Left ventricle myocardium superior (tissue), 1 donor: ENCODE measurements around the gene ALKBH1. TPM values are rescaled to one million over a fixed set of nuclear protein-coding genes. Genes with fewer than 3 reads are reported as not detected.
"Not testable (repeated sequence)": the region's sequence is repeated elsewhere in the genome, so short reads cannot be mapped to it uniquely, and the experiment has no call there.

Experiments
- ATAC-seq: fragments of 200-7000 bp; cut with Tn5 transposase; one replicate; pipeline ENCODE4 v1.9.1; 2020; ENCODE audit warnings: mild to moderate bottlenecking, moderate library complexity
- DNase-seq: peaks from one replicate; pipeline ENCODE4 v3.0.0-alpha.2; 2020
- intact Hi-C: fragments of 100-400 bp; cut with micrococcal nuclease; formaldehyde crosslinking; loops from one replicate; pipeline ENCODE4 v1.11.0; 2022
- total RNA-seq: library from RNA; stranded (reverse); fragmentation: NEBNext Ultra II Directional; extraction: Animal tissue kit (Norgen Biotek cat#: 25700); gene quantifications from one replicate; pipeline ENCODE4 v1.2.1, GENCODE V29; 2021
- donor health status: DM: no; HTN: yes; CAD: no; lungs with severe emphysema.

ALKBH1 gene
- total RNA-seq, 1 donor from 2014 or later: 12.8 TPM

DNA sequence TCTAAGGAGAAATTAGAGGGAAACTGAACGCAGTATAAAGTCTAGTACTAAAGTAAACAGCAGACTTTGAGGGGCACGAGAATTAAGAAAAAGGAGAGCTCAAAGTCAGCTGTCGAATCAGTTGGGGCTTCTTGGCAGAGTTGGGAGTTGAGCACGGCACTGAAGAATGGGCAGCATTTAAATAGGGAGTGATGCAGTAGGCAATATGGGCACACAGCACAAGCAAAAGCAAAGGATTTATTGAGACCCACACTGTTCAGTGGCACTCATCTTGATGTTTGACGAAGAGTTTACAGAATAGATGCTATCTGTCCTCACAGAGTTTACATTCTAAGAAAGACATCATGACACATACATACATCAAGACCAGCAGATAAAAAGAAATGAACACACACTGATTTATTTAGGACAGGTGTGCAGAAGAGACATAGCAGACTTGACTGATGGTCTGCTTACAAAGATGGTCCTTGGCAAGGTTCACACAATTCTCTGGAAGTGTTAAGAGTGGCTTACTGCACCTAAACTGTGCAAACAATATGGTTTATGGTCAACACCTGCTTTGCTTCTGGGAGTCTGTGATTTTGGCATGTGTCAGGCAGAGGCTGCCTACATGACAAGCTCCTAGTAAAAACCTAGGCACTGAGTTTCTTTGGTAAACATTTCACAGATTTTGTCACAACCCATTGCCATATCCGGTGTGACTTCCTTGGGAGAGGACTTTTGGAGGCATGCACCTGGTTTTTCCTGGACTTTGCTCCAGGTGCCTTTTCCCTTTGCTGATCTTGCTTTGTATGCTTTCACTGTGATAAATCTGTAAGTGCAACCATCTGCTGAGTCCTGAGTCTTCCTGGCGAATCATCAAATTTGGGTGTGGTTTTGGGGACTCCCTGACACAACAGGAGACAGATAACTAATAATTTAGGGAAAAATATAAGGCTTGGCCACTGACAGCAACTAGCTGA is 26.3 kb downstream of the ALKBH1 start:
- ATAC-seq (peak; percentile 49), DNase-seq (no peak)
- intact Hi-C loops: no loop called here

DNA sequence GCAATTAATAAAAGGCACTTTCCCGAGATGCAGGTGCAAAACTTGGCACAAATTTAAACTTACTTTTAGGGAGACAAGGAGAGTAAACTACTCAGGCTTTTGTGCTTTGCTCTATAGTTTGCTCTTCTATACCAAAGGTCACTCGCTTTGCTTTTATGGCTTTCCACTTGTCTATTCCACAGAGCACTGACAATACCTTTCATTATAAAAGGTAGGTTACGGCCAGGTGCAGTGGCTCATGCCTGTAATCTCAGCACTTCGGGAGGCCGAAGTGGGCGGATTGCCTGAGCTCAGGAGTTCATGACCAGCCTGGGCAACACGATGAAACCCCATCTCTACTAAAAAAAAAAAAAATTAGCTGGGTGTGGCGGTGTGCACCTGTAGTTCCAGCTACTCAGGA is 32.9 kb downstream of the ALKBH1 start:
- intact Hi-C loops: no loop called here
- DNase-seq (no peak), ATAC-seq (no peak)

DNA sequence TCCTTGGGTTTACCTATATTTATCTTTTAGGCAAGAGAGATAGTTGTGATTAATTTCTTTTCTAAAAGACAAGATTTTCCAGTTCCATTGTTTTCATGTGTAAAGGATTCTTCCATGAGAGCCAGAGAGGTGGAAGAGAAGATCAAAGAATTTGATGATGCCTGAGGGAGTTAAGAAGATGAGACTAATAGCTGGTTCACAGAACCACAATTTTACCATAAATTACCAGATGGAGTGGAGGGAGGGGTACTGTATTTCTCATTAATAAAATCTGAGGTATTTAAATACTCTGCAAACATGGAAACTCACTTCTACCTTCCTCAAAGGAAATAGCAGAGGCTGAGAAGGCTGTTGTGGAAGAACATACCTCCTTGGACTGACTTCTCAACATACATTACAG is 34.6 kb downstream of the ALKBH1 start:
- intact Hi-C loops: no loop called here
- ATAC-seq (no peak), DNase-seq (no peak)

DNA sequence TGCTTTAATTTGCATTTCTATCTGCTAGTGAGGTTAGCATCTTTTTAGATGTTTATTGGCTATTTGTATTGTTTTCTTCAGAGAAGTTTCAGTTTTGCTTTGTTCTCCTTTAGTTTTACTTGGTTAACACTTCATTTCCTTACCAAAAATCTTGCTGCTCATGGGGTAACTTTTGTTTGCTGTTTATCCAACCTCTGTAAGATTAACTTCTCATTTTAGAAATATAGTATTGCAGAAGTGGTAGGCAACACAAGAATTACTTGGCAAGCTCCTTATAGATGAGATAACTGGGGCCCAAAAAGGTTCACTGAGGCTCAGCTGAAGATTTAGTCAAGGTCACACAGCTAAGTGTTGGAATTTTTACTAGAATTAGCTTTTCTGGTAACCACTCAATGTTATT is 40.5 kb downstream of the ALKBH1 start:
- ATAC-seq (no peak), DNase-seq (no peak)
- intact Hi-C loops: no loop called here

GRCh38 chr14:77663293-77663692 is 44.5 kb downstream of the ALKBH1 start:
- ATAC-seq: peak; percentile 64
- DNase-seq: no peak
- intact Hi-C loops: no loop called here

GRCh38 chr14:77661562-77661961 is 46.3 kb downstream of the ALKBH1 start:
- ATAC-seq, intact Hi-C loops, DNase-seq: not testable (repeated sequence)

DNA sequence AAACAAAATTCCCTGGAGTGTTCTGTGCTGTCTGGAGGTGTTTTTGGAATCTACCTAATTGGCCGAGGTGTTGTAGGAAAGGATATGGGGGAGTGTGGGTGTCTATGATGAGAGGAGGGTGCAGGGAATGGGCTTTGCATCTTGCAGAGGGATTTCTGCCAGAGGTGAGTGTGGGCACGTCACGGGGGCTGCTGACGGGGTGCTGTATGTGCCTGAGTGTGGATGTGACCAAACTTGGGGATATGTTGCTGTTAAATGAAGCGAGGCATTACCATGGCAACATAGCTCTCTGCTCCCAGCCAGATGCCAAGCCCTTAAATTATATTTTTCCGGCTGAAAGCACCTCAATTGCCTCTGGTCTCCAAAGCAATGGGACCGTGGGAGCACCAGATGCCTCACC is 47.1 kb downstream of the ALKBH1 start:
- intact Hi-C loops: no loop called here
- no peak for ATAC-seq

GRCh38 chr14:77659831-77660230 is 48.0 kb downstream of the ALKBH1 start:
- intact Hi-C loops: no loop called here
- DNase-seq (no peak), ATAC-seq (peak; percentile 15)

More for the DNA sequence above, 47.1 kb downstream of the ALKBH1 start:
- no peak for DNase-seq

- no peak for DNase-seq
- intact Hi-C loops: no loop called here
- ATAC-seq: no peak
Measured at GRCh38 chr14:77657280-77657679, 50.5 kb downstream of the ALKBH1 start.

GRCh38 chr14:77654001-77654441 is 53.8 kb downstream of the ALKBH1 start:
- no peak for DNase-seq

DNA sequence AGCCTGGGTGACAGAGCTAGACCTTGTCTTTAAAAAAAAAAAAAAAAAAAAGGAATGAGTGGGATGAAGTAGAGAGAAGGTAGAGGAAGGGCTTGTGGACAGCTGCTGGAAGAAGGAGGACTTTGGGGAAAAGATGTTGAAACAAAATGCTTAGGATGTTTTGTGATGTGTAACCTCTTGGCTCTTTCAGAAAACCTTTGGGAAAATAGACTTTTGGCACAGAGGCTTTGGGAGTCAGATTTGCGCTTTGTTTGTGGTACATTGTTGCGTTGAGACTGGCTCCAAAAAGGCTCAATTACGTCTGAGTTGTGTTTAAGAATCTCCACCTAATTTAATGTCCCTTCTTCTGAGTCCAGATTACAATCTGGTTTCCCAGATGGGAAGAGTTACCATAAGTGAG is 58.5 kb downstream of the ALKBH1 start:
- ATAC-seq (no peak), DNase-seq (no peak)
- intact Hi-C loops: no loop called here

More at GRCh38 chr14:77654001-77654441, 53.8 kb downstream of the ALKBH1 start:
- no peak for ATAC-seq
- intact Hi-C loops: no loop called here

DNA sequence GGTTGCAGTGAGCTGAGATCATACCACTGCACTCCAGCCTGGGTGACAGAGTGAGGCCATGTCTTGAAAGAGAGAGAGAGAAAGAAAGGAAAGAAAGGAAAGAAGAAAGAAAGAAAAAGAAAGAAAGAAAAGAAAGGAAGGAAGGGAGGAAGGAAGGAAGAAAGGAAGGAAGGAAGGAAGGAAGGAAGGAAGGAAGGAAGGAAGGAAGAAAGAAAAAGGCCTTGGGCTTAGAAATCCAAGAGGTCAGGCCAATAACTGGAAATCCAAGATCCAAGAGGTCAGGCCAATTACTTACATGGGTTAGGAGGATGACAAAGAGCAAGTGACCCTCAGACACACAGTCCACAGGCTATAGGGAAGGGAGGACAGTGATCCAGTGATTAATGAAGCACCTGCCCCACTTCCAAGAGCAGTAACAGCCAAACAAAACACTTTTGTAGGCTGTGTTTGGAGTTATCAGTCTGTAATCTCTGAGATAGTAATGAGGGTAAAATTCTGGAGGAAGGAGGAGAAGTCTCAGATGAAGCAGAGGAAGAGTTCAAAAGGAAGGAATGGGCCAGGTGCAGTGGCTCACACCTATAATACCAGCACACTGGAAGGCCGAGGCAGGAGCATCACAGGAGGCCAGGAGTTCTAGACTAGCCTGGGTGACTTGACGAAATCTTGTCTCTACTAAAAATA is 59.2 kb downstream of the ALKBH1 start:
- ATAC-seq (no peak), DNase-seq (no peak)
- intact Hi-C loops: no loop called here

DNA sequence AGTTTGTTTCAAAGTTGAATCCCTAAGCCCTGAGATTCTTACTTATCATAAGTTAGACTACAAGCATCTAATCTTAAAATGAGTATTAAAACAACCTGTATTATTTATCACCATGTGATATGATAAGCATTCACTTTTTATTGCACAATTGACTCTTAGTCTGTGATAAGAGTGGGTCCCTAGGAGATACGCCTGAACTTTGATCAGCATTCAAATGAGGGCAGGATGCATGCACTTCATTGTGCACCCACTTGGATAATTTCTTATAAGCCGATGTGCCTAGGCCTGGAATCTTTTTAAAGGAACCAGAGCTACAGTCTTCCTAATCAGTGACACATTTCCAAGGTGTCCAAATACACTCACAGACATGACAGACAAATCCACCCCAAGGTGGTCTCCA is 60.0 kb downstream of the ALKBH1 start:
- ATAC-seq (no peak), DNase-seq (no peak)
- intact Hi-C loops: no loop called here

GRCh38 chr14:77646907-77647306 is 60.9 kb downstream of the ALKBH1 start:
- no peak for ATAC-seq

DNA sequence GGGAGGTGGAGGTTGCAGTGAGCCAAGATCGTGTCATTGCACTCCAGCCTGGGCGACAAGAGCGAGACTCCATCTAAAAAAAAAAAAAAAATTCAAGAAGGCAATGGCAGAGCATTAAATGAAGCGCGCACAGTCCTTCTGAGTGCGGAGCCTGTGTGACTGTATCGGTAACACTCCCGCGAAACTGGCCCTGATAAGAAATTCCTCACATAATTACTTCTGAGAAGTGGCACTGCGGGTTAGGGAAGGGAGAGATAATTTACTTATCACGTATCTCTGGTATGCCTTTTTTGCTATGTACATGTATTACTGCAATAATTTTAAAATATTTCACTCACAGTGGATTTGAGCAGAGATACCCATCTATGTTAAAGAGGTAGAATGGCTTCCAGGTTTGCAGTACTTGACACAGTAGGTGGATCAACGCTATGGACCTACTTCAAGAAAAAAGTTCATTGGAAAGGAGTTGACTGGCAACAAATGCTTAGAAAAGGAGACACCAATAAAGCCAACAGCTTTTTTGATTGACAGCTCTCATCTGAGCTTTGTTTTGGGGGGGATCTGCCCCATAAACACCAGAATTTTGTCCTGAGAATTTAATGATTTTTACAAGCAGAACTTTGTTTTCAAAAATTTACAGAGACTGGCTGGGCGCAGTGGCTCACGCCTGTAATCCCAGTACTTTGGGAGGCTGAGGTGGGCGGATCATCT is 62.1 kb downstream of the ALKBH1 start:
- intact Hi-C loops: no loop called here
- ATAC-seq (no peak), DNase-seq (no peak)

More at GRCh38 chr14:77646907-77647306, 60.9 kb downstream of the ALKBH1 start:
- intact Hi-C loops: no loop called here
- no peak for DNase-seq

DNA sequence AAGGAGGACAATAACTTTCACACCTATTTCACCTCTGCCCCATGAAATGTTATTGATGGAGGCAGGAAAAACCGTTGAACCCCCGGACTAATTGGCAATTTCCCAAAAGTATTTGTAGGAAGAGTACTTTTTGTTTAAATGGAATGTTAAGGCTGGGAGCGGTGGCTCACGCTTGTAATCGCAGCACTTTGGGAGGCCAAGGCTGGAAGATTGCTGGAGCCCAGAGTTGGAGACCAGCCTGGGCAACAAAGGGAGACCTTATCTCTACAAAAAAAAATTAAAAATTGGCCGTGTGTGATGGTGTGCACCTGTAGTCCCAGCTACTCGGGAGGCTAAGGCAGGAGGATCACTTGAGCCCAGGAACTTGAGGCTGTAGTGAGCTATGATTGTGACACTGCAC is 65.4 kb downstream of the ALKBH1 start:
- DNase-seq: no peak
- no peak for ATAC-seq
- intact Hi-C loops: no loop called here

GRCh38 chr14:77641534-77642341 is 66.1 kb downstream of the ALKBH1 start:
- intact Hi-C loops: no loop called here
- ATAC-seq: peak; percentile 92
- peak; percentile 91 for DNase-seq

- intact Hi-C loops: no loop called here
- DNase-seq (no peak), ATAC-seq (peak; percentile 10)
Measured at GRCh38 chr14:77640756-77641533, 66.9 kb downstream of the ALKBH1 start.
